GM18505 (cell line): ENCODE results near the gene GSTT2.
"Not testable (repeated sequence)": the region's sequence is repeated elsewhere in the genome, so short reads cannot be mapped to it uniquely, and the experiment has no call there.

Experiments used
- ATAC-seq: cut with Tn5 transposase; IDR thresholded peaks from one replicate; pipeline ENCODE4 v1.9.1; 2021; ENCODE audit not compliant: unreplicated experiment
- POLR2A ChIP-seq: IDR thresholded peaks from 4 replicates; pipeline ENCODE4 v1.6.1; 2011; ENCODE audit warnings: borderline replicate concordance; ENCODE audit not compliant: insufficient read depth, insufficient read length; ENCODE audit errors: extremely low read depth

GSTT2 gene

DNA sequence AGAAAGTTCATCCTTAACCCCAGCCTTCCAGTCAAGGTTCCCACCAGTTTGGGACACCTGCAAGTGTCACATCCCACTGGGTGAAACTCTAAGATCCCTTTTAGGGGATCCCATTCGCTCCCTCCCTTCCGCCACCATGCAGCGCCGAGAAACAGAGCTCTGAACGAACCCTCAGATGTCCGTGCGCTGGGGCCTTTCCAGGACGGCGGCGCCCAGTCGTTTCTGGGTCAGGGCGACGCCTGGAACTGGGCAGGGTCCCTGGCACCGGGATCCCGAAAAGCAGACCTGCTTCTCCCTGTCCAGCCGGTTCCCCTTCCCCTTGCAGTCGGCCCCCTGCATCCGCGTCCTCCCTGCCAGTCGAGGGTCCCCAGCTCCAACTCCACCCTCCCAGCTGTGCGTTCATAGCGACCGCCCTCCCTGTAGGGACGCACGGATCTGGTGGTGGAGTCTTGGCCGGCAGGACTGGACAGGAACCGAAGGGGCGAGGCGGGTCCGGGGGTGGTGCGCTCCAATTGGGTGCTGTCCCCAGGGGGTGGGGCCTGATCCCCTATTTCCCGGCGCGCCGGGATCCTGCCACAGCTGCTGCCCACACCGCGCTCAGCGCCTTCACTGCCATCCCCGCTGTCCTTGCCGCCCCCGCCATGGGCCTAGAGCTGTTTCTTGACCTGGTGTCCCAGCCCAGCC is at the start of gene GSTT2:
Gene GSTT2, plus strand, starts transcription at position 578 of the 684 bp plus-strand sequence.
- ATAC-seq: not testable (repeated sequence)

DNA sequence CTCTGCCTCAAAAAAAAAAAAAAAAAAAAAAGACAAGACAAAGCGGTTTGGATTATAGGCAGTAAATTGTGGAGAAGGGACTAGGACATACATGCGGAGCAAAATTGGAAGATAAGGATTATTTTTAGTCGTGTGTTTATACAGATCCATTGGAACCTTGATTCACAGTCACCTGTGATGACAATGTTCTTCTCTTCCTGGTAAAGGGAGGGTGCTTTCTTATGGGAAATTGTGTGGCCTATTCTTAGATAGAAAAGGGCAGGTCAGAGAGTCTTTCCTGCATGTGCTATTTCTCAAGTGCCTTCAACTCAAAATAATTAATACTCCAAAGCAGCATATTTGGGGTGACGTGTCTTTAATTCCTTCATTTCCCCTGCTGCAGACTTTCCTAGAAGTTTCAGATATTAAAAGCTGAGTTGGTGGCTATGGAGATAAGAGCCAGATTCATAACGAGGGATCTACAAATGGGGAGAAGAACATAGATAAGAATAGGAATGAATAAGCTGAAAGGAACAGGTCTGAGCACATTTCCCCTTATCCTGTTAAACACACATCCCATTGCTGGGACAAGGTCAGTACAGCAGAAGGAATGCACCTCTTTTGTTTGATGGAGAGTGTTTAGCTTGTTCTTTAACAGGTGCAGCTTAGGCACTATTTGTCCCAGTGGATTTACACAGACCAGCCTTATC is 41.5 kb upstream of the GSTT2 start:
- no peak for ATAC-seq
- no peak for TF ChIP-seq POLR2A

DNA sequence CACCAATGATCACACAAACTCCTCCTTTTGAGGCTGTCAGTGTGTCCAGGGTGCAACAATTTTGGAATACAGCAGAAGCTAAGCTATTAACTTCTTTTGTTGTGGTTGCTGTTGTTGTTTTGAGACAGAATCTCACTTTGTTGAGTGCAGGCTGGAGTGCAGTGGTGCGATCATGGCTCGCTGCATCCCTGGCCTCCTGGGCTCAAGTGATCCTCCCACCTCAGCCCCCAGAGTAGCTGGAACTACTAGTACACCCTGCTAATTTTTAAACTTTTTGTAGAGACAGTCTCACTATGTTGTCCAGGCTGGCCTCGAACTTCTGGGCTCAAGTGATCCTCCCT is 40.9 kb upstream of the GSTT2 start:
- TF ChIP-seq POLR2A: no peak
- no peak for ATAC-seq

DNA sequence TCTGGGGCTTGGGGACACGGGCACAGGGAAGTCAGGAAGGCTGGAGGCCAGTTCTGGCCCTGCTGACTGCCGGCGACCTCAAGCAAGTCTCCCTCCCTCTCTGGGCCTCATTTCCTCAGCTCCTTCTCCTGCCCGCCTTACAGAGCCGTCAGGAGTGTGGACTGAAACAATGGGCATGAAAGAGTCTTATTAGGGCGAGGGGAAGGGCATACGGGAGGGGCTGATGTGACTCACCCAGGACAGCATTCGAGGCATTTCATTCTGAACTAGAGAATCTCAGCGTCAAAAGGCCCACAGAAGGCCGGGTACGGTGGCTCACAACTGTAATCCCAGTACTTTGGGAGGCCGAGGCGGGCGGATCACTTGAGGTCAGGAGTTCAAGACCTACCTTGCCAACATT is 39.8 kb upstream of the GSTT2 start:
- not testable (repeated sequence) for ATAC-seq

- ATAC-seq: not testable (repeated sequence)
These were observed 32.5 kb upstream of the GSTT2 start for GRCh38 chr22:23947391-23947790.

GRCh38 chr22:23949764-23950163 is 30.2 kb upstream of the GSTT2 start:
- not testable (repeated sequence) for ATAC-seq

DNA sequence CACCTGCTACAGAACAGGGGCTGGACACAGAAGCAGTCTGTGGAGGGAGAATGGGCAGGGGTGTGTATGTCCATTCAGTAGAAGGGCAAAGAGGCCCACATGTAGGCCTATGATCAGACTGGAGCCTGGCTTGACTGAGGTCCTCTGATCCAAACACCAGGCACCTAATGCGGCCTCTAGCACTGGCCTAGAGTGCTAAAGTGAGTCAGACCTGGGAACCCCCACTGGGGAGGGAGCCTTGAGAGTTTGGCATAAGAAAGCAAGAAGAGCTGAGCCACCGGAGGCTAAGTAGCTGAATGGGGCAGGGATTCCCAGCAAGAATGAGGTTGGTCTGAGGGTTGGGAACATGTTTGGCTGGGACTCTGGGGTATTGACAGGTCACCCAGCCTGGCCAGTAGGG is 28.6 kb upstream of the GSTT2 start:
- ATAC-seq: not testable (repeated sequence)

DNA sequence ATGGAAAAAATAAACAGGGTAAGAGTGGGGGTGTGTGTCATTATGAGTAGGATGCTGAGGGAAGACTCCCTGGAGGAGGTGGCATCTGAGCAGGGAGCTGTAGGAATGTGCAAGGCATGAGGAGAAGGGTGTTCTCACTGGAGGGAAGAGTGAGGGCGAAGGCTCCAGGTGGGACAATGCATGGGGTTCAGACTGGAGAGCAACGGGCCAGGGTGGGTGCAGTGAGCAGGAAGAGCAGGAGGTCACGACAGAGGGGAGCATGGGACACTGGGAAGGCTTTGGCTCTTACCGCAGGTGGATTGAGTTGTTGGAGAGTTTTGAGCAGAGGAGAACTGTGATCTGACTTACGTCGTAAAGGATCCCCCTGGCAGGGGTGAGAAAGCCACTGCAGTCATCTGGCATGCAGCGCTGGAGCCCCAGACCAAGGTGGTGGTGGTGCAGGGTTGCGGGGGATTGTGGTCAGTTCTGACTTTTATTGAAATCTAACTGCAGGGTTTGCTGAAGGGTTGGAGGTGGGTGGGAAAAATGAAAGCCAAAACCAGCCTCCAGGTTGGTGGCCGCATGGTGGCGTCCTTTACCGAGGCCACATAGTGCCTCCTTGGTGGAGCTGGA is 27.0 kb upstream of the GSTT2 start:
- ATAC-seq: not testable (repeated sequence)

GRCh38 chr22:23953485-23953884 is 26.4 kb upstream of the GSTT2 start:
- not testable (repeated sequence) for ATAC-seq

DNA sequence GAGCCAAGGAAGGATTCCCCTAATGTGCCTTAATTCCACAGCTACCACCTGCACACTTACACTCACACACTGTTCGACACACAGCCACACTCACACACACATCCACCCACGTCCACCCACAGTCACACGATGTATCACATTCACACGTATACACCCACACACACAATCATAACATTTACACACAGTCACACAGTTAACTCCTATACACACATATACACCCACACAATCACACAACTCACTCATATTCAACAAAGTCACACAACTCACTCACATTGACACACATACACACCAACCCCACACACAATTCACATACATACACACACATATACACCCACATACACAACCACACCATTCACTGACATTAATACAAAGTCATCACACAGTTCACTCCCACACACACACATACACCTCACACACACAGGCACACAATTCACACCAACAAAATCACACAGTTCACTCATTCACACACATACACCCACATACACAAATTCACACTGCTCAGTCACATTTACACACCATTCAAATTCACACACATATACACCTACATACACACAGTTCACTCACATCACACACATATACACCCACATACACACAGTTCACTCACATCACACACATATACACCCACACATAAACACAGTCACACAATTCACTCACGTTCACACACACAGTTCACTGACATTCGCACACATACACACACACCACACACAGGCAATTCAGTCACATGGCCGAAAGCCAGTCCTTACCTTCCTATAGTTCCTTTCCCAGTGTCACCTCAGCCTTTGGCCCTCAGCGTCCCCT is 25.5 kb upstream of the GSTT2 start:
- not testable (repeated sequence) for ATAC-seq

GRCh38 chr22:23954991-23955305 is 25.0 kb upstream of the GSTT2 start:
- not testable (repeated sequence) for ATAC-seq

DNA sequence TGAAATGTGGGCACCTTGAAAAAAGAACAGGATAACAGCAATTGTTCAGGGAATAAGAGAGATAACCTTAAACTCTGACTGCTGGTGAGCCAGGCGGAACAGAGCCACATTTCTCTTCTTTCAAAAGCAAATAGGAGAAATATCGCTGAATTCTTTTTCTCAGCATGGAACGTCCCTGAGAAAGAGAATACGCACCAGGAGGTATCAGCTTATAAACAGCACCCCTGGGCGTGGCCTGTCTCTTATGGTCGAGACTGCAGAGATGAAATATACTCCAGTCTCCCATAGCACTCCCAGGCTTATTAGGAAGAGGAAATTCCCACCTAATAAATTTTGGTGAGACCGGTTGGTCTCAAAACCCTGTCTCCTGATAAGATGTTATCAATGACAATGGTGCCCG is 24.0 kb upstream of the GSTT2 start:
- not testable (repeated sequence) for ATAC-seq

DNA sequence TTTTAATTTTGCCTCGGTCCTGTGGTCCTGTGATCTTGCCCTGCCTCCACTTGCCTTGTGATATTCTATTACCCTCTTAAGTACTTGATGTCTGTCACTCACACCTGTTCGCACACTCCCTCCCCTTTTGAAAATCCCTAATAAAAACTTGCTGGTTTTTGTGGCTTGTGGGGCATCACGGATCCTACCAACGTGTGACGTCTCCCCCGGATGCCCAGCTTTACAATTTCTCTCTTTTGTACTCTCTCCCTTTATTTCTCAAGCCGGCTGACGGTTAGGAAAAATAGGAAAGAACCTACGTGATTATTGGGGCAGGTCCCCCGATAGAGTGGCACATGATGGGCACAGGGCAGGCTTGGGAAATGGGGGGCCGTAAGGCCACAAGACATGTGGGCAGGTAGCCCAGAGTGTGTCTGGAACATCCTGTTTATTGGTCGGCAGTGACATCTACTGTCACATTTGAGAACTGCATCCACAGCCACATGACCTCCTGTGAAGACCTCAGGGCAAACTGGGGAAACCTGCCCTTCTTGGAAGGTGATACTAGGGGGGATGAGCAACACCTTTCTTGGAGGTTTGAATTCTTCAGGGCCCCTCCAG is 23.5 kb upstream of the GSTT2 start:
- not testable (repeated sequence) for ATAC-seq

DNA sequence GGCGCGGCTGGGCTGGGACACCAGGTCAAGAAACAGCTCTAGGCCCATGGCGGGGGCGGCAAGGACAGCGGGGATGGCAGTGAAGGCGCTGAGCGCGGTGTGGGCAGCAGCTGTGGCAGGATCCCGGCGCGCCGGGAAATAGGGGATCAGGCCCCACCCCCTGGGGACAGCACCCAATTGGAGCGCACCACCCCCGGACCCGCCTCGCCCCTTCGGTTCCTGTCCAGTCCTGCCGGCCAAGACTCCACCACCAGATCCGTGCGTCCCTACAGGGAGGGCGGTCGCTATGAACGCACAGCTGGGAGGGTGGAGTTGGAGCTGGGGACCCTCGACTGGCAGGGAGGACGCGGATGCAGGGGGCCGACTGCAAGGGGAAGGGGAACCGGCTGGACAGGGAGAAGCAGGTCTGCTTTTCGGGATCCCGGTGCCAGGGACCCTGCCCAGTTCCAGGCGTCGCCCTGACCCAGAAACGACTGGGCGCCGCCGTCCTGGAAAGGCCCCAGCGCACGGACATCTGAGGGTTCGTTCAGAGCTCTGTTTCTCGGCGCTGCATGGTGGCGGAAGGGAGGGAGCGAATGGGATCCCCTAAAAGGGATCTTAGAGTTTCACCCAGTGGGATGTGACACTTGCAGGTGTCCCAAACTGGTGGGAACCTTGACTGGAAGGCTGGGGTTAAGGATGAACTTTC is 18.7 kb upstream of the GSTT2 start, which contains the start of gene GSTT2B:
Gene GSTT2B, minus strand, starts transcription at position 112 of the 688 bp plus-strand sequence. Its CDS starts 64 bp downstream, at position 48.
- not testable (repeated sequence) for ATAC-seq

GRCh38 chr22:23966094-23966493 is 13.8 kb upstream of the GSTT2 start:
- peak; percentile 22 for ATAC-seq

DNA sequence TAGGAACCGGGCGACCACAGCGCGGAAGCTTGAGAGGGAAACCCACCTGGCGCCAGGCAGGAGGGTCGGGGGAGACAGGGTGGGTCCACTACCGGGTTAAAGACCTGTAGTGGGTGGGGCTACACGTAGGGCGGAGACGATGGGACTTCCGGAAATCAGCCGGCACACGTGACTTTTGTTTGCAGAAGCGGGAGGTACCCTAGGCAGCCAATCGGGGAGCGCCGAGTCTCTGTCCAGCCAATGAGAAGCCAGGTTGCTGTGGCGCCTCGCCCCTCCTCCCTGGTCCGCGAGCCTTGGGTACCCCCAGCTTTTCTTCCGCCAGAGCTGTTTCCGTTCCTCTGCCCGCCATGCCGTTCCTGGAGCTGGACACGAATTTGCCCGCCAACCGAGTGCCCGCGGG is 13.4 kb upstream of the GSTT2 start, which contains the start of gene DDTL:
Gene DDTL, plus strand, starts transcription at position 321 of the 400 bp plus-strand sequence. Its CDS starts 27 bp downstream, at position 348.
- ATAC-seq: peak; percentile 86
